B cell (primary cell): ENCODE measurements around the gene ADCY3. TPM values are rescaled to one million over a fixed set of nuclear protein-coding genes. Genes with fewer than 3 reads are reported as not detected.

Experiments used
- ATAC-seq: fragments of 200-7000 bp; cut with Tn5 transposase; one replicate; pipeline ENCODE4 v1.10.0; 2021; ENCODE audit warnings: low read depth, mild to moderate bottlenecking, moderate number of reproducible peaks, moderate library complexity
- CTCF ChIA-PET: fragments of 350-600 bp; sonication (Branson Sonifier 250); formaldehyde crosslinking; loops from one replicate; lab custom pipeline; 2021; ENCODE audit warnings: antibody characterized with exemption, inconsistent platforms; lab: Charles Lee
- POLR2A ChIA-PET: fragments of 350-600 bp; sonication (Branson Sonifier 250); formaldehyde crosslinking; loops from one replicate; lab custom pipeline; 2021; ENCODE audit warnings: antibody characterized with exemption; lab: Charles Lee
- DNase-seq: peaks from one replicate; pipeline ENCODE4 v3.0.0; 2013
- H2AFZ ChIP-seq: 2 replicates; pipeline ENCODE4 v1.6.1; 2012; ENCODE audit warnings: mild to moderate bottlenecking, low read depth, low read length; ENCODE audit not compliant: insufficient read depth, poor library complexity, severe bottlenecking
- H3K27ac ChIP-seq, 2 donors: 1 replicate in 1 of 2; 2 replicates in 1 of 2; pipeline ENCODE4 v1.5.1; 2012 to 2013; ENCODE audit warnings: low read length in 2 of 2, mild to moderate bottlenecking in 2 of 2, moderate library complexity in 1 of 2
- H3K27me3 ChIP-seq, 4 experiments: fragments of 200-600 bp in 1 of 4; sonication (generic) in 1 of 4; replicated peaks in 1 of 4; 1 replicate in 2 of 4; 2 replicates in 2 of 4; pipeline versions ENCODE4 v1.6.1 to v1.7.0; 2013 to 2016; ENCODE audit warnings: low read length in 3 of 4, mild to moderate bottlenecking in 2 of 4, mixed read lengths in 1 of 4, moderate library complexity in 1 of 4; ENCODE audit not compliant: insufficient read depth in 4 of 4, control insufficient read depth in 3 of 4; ENCODE audit errors: control extremely low read depth in 1 of 4
- H3K36me3 ChIP-seq, 2 experiments: replicated peaks in 1 of 2; 1 replicate in 1 of 2; 2 replicates in 1 of 2; pipeline versions ENCODE4 v1.6.1 to v1.7.1; 2013; ENCODE audit warnings: low read length in 1 of 2; ENCODE audit not compliant: insufficient read depth in 2 of 2, control insufficient read depth in 1 of 2; ENCODE audit errors: control extremely low read depth in 1 of 2, extremely low read depth in 1 of 2
- H3K4me1 ChIP-seq, 2 donors: fragments of 200-600 bp in 1 of 2; sonication (generic) in 1 of 2; 1 replicate in 1 of 2; 2 replicates in 1 of 2; pipeline versions ENCODE4 v1.5.1 to v1.6.1; 2013 to 2017; ENCODE audit warnings: low read length in 2 of 2; ENCODE audit not compliant: control insufficient read depth in 2 of 2, insufficient read depth in 2 of 2
- H3K4me2 ChIP-seq: replicated peaks from 2 replicates; pipeline ENCODE3; 2012; ENCODE audit warnings: mild to moderate bottlenecking, low read depth, low read length; ENCODE audit not compliant: poor library complexity, severe bottlenecking
- H3K4me3 ChIP-seq, 5 experiments: fragments of 200-600 bp in 1 of 5; sonication (generic) in 1 of 5; 1 replicate in 3 of 5; 2 replicates in 2 of 5; pipeline versions ENCODE4 v1.5.1 to v1.7.0; 2011 to 2016; ENCODE audit warnings: low read length in 4 of 5, mild to moderate bottlenecking in 4 of 5, low read depth in 2 of 5, control low read depth in 1 of 5, moderate library complexity in 1 of 5; ENCODE audit not compliant: insufficient read depth in 1 of 5; ENCODE audit errors: control extremely low read depth in 1 of 5, extremely low read depth in 1 of 5
- H3K79me2 ChIP-seq: fragments of 200-600 bp; sonication (generic); one replicate; pipeline ENCODE4 v1.6.0; 2016; ENCODE audit warnings: low read length; ENCODE audit not compliant: control insufficient read depth, insufficient read depth
- H3K9ac ChIP-seq: fragments of 200-600 bp; sonication (generic); 2 replicates; pipeline ENCODE4 v1.6.1; 2017; ENCODE audit warnings: mild to moderate bottlenecking, low read length, moderate library complexity
- H3K9me3 ChIP-seq, 3 donors: one replicate each; pipeline versions ENCODE4 v1.6.1 to v1.7.1; 2013; ENCODE audit warnings: low read length in 2 of 3; ENCODE audit not compliant: control insufficient read depth in 2 of 3, insufficient read depth in 1 of 3; ENCODE audit errors: control extremely low read depth in 1 of 3
- H4K20me1 ChIP-seq: 2 replicates; pipeline ENCODE4 v1.6.0; 2012; ENCODE audit warnings: mild to moderate bottlenecking, low read length; ENCODE audit not compliant: insufficient read depth, control insufficient read depth, poor library complexity, severe bottlenecking
- H3K27ac Mint-ChIP-seq: one replicate; pipeline ENCODE4 v1.8.0; 2021; ENCODE audit warnings: mixed read lengths
- H3K27me3 Mint-ChIP-seq: one replicate; pipeline ENCODE4 v1.8.0; 2021; ENCODE audit warnings: mixed read lengths
- H3K4me1 Mint-ChIP-seq: one replicate; pipeline ENCODE4 v1.8.0; 2021; ENCODE audit warnings: mixed read lengths
- H3K4me3 Mint-ChIP-seq: one replicate; pipeline ENCODE4 v1.8.0; 2021; ENCODE audit warnings: mixed read lengths
- H3K9me3 Mint-ChIP-seq: one replicate; pipeline ENCODE4 v1.8.0; 2022; ENCODE audit warnings: mixed read lengths; ENCODE audit not compliant: insufficient read depth
- EZH2 ChIP-seq: IDR thresholded peaks from 2 replicates; pipeline ENCODE4 v1.6.1; 2012; ENCODE audit warnings: borderline replicate concordance, low read depth, mild to moderate bottlenecking, moderate library complexity, low read length; ENCODE audit not compliant: insufficient read depth, poor library complexity, severe bottlenecking
- WGBS: methylation state at CpG from one replicate; pipeline ENCODE4 v1.1.5; 2013; ENCODE audit warnings: missing lambda C conversion rate; ENCODE audit not compliant: insufficient coverage; 5-methylcytosine and 5-hydroxymethylcytosine counted together
- intact Hi-C: fragments of 100-400 bp; cut with micrococcal nuclease; formaldehyde crosslinking; loops from one replicate; pipeline ENCODE4 v1.10.0; 2022
- polyA minus RNA-seq: library from RNA; depleted of rRNA, polyadenylated mRNA; stranded (reverse); fragments of >200 nt; gene quantifications from 2 replicates; pipeline ENCODE4 v1.2.3, GENCODE V29; 2012
- polyA plus RNA-seq: library from polyadenylated mRNA; depleted of rRNA; stranded (reverse); fragments of >200 nt; gene quantifications from 2 replicates; pipeline ENCODE4 v1.2.3, GENCODE V29; 2012
- total RNA-seq, 2 donors: library from RNA; stranded (reverse); fragments of 120-200 nt in 1 of 2; gene quantifications; 1 replicate in 1 of 2; 2 replicates in 1 of 2; pipeline versions ENCODE4 v1.2.3 to v1.2.4, GENCODE V29; 2013 to 2022
- TF ChIP-seq, protein P1 (sequence below): fragments of 200-600 bp; IDR thresholded peaks from one replicate; pipeline ENCODE4 v1.8.0; 2022; ENCODE audit warnings: antibody characterized with exemption, mild to moderate bottlenecking

Gene ADCY3
- total RNA-seq: 48.2 and 48.4 TPM in 2 replicates
- 32.1 TPM for total RNA-seq (2013)
- 56.5 and 73.0 TPM in 2 replicates for polyA plus RNA-seq
- 54.9 and 78.4 TPM in 2 replicates for polyA minus RNA-seq

DNA sequence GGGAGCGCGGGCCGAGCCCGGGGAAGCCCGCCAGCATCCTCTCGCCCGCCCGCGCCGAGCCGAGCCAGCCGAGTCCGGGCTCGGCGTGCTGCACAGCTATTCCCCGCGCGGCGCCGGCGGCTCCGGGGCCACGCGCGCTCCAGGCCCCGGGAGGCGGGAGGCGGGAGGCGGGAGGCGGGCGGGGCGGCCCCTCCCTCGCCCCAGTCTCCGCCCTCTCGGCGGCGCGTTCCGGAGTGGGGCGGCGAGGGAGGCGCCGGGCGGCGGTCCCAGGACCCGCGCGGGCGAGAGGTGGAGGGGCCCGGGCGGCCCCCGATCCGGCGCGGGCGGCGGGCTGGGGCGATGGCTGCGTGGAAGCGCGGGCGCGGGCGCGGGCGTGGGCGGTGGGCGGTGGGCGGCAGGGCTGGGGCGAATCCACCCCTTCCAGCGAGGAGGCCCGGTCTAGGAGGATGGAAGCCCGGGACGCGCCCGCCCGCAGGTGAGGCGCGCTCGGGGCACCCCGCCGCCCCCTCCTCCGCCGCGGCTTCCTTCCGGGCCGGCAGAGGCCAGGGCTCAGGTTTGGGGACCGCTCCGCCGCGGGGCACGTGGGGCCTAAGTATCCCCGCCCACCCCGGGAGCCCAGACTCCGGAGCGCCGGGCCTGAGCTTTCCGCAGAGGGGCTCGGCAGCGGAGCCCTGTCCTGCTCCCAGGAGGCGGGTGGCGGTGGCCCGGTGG is at the start of gene ADCY3:
Gene ADCY3, minus strand, starts transcription at position 140 of the 711 bp plus-strand sequence. CDS start 1,250 bp downstream, outside the sequence.
- TF ChIP-seq, protein P1, sequence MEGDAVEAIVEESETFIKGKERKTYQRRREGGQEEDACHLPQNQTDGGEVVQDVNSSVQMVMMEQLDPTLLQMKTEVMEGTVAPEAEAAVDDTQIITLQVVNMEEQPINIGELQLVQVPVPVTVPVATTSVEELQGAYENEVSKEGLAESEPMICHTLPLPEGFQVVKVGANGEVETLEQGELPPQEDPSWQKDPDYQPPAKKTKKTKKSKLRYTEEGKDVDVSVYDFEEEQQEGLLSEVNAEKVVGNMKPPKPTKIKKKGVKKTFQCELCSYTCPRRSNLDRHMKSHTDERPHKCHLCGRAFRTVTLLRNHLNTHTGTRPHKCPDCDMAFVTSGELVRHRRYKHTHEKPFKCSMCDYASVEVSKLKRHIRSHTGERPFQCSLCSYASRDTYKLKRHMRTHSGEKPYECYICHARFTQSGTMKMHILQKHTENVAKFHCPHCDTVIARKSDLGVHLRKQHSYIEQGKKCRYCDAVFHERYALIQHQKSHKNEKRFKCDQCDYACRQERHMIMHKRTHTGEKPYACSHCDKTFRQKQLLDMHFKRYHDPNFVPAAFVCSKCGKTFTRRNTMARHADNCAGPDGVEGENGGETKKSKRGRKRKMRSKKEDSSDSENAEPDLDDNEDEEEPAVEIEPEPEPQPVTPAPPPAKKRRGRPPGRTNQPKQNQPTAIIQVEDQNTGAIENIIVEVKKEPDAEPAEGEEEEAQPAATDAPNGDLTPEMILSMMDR: no peak
- no peak for TF ChIP-seq EZH2
- Histone ChIP-seq H3K27ac (no peak within 1 kb of the TSS), H3K4me1 (peaks cover 10 to 16% of the 10 kb centered on the region in 2 donors), H2AFZ (peak within 1 kb of the TSS; percentile 82), H3K79me2 (no peaks in the 10 kb centered on the region), H3K9ac (peak within 1 kb of the TSS; percentile 67), H3K4me2 (peak within 1 kb of the TSS; percentile 94), H3K27me3 (no peaks in the 10 kb centered on the region), H3K9me3 (no peaks in the 10 kb centered on the region), H3K4me3 (peak within 1 kb of the TSS; percentile 23 to 66 (median 56)), H4K20me1 (no peaks in the 10 kb centered on the region), H3K36me3 (no peaks in the 10 kb centered on the region)
- Mint-ChIP-seq H3K9me3 (no peaks in the 10 kb centered on the region), H3K27me3 (no peaks in the 10 kb centered on the region), H3K27ac (peak within 1 kb of the TSS; percentile 79), H3K4me1 (peaks cover 23% of the 10 kb centered on the region), H3K4me3 (peak within 1 kb of the TSS; percentile 94)
- POLR2A ChIA-PET: no interaction called here
- CTCF ChIA-PET: no interaction called here
- ATAC-seq (peak; percentile 79), DNase-seq (peak; percentile 73)
- under 1% methylated on average over 96 of the region's 103 CpGs for WGBS
- intact Hi-C loops: loop anchor here (1.0 kb wide), 2 partner anchors 52 to 122 kb away; partner anchors contain the start of gene EFR3B

DNA sequence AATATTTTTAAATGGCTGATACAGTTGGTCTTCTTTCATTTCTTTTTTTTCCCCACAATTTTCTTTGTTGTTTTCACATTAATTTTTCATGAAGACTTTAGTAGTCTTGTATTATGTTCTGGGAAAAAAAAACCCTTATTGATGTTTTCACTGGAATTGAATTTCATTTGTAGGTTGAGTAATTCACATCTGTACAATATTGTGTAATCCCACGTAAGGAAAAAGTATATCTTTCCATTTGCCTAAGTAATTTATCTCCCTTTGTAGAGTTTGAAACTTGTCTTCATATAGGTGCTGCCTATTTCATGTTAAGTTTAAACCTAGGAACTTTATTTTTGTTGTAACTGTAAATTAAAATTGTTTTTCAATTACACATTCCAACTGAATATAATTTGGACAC is 49.7 kb upstream of the ADCY3 start:
- Histone ChIP-seq H3K9me3 (no peaks in the 10 kb centered on the region), H3K4me2 (no peak overlapping the region), H3K36me3 (peaks cover 0 to 16% of the 10 kb centered on the region in 2 experiments), H3K4me3 (no peak overlapping the region), H3K79me2 (peaks cover 20% of the 10 kb centered on the region), H3K27me3 (no peaks in the 10 kb centered on the region), H3K4me1 (peaks cover 8 to 15% of the 10 kb centered on the region in 2 donors), H3K9ac (no peak overlapping the region), H4K20me1 (no peaks in the 10 kb centered on the region), H3K27ac (no peak overlapping the region), H2AFZ (no peak overlapping the region)
- H3K9me3 Mint-ChIP-seq: no peaks in the 10 kb centered on the region
- H3K4me1 Mint-ChIP-seq: peaks cover 14% of the 10 kb centered on the region
- ChIA-PET CTCF (interaction anchor here (1.1 kb wide), 1 partner anchor 560 kb away, joined by 3 read pairs; no protein-coding TSS in a partner anchor), POLR2A (interaction anchor here (0.9 kb wide), 1 partner anchor 159 kb away, joined by 3 read pairs; no protein-coding TSS in a partner anchor)
- H3K27me3 Mint-ChIP-seq: no peaks in the 10 kb centered on the region
- ATAC-seq: no peak
- TF ChIP-seq, protein P1: no peak
- TF ChIP-seq EZH2: no peak
- DNase-seq: no peak
- H3K27ac Mint-ChIP-seq: no peak overlapping the region
- H3K4me3 Mint-ChIP-seq: no peak overlapping the region
- intact Hi-C loops: loop anchor here (2.0 to 10.0 kb wide), 6 partner anchors 241 to 1815 kb away; partner anchors contain the start of genes ADGRF3, CENPA, DTNB and RAB10
- WGBS: no CpG with 5 or more reads among the region's 1 CpG
